ENCODE measurements around the gene CRELD2.

Gene CRELD2

GRCh38 chr22:49972163-49973017, 54.0 kb downstream of the CRELD2 start (continued):
- TF ChIP-seq ZSCAN5A (tag by site-specific recombination; IDR thresholded peaks at IDR 0.05) (0 out of 2 replicates have a peak, but pooled peaks have one; percentile 20), ZBTB7A (tag by site-specific recombination; IDR thresholded peaks at IDR 0.05; ENCODE audit: low read depth) (no peak), SALL2 (tag by site-specific recombination; IDR thresholded peaks at IDR 0.05; ENCODE audit: borderline replicate concordance) (no peak), ZNF37A (tag by site-specific recombination; IDR thresholded peaks at IDR 0.05) (no peak), YY2 (tag by site-specific recombination; IDR thresholded peaks at IDR 0.05) (no peak), KLF7 (tag by site-specific recombination; IDR thresholded peaks at IDR 0.05; ENCODE audit: borderline replicate concordance) (no peak), ZNF791 (tag by site-specific recombination; IDR thresholded peaks at IDR 0.05) (no peak), PRDM2 (tag by site-specific recombination; IDR thresholded peaks at IDR 0.05; ENCODE audit: borderline replicate concordance) (no peak), REST (tag by site-specific recombination; IDR thresholded peaks at IDR 0.05) (no peak), HOXA7 (CRISPR knock-in tag; IDR thresholded peaks at IDR 0.05; ENCODE audit: borderline replicate concordance) (no peak), ZNF426 (tag by site-specific recombination; IDR thresholded peaks at IDR 0.05) (no peak), ZNF596 (tag by site-specific recombination; IDR thresholded peaks at IDR 0.05) (no peak), HOXD13 (CRISPR knock-in tag; IDR thresholded peaks at IDR 0.05; ENCODE audit: borderline replicate concordance) (no peak), ZNF626 (tag by site-specific recombination; IDR thresholded peaks at IDR 0.05) (no peak), ZNF521 (tag by site-specific recombination; IDR thresholded peaks at IDR 0.05) (peak; percentile 97), SP7 (tag by site-specific recombination; IDR thresholded peaks at IDR 0.05) (0 out of 2 replicates have a peak, but pooled peaks have one; percentile 21), ZNF280C (tag by site-specific recombination; IDR thresholded peaks at IDR 0.05) (peak; percentile 70; the same call in 1 of the 2 replicates)
- TF ChIP-seq, protein P1, sequence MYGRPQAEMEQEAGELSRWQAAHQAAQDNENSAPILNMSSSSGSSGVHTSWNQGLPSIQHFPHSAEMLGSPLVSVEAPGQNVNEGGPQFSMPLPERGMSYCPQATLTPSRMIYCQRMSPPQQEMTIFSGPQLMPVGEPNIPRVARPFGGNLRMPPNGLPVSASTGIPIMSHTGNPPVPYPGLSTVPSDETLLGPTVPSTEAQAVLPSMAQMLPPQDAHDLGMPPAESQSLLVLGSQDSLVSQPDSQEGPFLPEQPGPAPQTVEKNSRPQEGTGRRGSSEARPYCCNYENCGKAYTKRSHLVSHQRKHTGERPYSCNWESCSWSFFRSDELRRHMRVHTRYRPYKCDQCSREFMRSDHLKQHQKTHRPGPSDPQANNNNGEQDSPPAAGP (tag by site-specific recombination; IDR thresholded peaks at IDR 0.05) = no peak
- TF ChIP-seq, protein P2, sequence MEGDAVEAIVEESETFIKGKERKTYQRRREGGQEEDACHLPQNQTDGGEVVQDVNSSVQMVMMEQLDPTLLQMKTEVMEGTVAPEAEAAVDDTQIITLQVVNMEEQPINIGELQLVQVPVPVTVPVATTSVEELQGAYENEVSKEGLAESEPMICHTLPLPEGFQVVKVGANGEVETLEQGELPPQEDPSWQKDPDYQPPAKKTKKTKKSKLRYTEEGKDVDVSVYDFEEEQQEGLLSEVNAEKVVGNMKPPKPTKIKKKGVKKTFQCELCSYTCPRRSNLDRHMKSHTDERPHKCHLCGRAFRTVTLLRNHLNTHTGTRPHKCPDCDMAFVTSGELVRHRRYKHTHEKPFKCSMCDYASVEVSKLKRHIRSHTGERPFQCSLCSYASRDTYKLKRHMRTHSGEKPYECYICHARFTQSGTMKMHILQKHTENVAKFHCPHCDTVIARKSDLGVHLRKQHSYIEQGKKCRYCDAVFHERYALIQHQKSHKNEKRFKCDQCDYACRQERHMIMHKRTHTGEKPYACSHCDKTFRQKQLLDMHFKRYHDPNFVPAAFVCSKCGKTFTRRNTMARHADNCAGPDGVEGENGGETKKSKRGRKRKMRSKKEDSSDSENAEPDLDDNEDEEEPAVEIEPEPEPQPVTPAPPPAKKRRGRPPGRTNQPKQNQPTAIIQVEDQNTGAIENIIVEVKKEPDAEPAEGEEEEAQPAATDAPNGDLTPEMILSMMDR (tag by site-specific recombination; IDR thresholded peaks at IDR 0.05) = no peak
- TF ChIP-seq, protein P3, sequence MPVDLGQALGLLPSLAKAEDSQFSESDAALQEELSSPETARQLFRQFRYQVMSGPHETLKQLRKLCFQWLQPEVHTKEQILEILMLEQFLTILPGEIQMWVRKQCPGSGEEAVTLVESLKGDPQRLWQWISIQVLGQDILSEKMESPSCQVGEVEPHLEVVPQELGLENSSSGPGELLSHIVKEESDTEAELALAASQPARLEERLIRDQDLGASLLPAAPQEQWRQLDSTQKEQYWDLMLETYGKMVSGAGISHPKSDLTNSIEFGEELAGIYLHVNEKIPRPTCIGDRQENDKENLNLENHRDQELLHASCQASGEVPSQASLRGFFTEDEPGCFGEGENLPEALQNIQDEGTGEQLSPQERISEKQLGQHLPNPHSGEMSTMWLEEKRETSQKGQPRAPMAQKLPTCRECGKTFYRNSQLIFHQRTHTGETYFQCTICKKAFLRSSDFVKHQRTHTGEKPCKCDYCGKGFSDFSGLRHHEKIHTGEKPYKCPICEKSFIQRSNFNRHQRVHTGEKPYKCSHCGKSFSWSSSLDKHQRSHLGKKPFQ (tag by site-specific recombination; IDR thresholded peaks at IDR 0.05) = peak; percentile 16; the same call in 1 of the 2 replicates

Measured in HEK293 (cell line).